Measurements from ENCODE around the gene PPP2R5C.

The PPP2R5C gene

DNA sequence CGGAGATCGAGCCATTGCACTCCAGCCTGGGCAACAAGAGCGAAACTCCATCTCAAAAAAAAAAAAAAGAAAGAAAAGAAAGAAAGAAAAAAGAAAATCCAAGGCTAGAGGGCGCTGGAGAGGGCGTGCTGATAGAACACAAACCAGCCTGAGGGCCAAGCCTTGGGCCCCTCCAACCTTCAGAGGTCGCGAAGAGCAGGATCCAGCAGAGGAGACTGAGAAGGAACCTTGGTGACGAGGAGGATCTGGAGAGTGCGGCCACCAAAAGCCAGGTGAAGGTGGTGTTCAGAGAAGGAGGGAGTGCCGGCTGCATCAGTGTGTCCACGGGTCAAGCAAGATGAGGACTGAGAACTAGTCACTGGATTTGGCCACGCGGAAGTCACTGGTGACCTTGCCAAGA is 198.7 kb downstream of the PPP2R5C start:
- H3K4me1 ChIP-seq = no peaks in the 10 kb centered on the region
- H3K9me3 ChIP-seq = no peaks in the 10 kb centered on the region
- no peaks in the 10 kb centered on the region for H3K27me3 ChIP-seq (ENCODE audit: low read depth)
- DNase-seq (ENCODE audit: low spot score in 2 of 2) = peak in 1 of 2 experiments; percentile 70
- no peak overlapping the region for H3K4me3 ChIP-seq
- no peaks in the 10 kb centered on the region for H3K36me3 ChIP-seq (replicated peaks)
- in situ Hi-C loops (cut with MboI; ENCODE audit: low sequenced_read_pairs) = loop anchor here (5.0 to 25.0 kb wide), 3 partner anchors 248 to 552 kb away; partner anchors contain the start of genes ANKRD9 and ZNF839

DNA sequence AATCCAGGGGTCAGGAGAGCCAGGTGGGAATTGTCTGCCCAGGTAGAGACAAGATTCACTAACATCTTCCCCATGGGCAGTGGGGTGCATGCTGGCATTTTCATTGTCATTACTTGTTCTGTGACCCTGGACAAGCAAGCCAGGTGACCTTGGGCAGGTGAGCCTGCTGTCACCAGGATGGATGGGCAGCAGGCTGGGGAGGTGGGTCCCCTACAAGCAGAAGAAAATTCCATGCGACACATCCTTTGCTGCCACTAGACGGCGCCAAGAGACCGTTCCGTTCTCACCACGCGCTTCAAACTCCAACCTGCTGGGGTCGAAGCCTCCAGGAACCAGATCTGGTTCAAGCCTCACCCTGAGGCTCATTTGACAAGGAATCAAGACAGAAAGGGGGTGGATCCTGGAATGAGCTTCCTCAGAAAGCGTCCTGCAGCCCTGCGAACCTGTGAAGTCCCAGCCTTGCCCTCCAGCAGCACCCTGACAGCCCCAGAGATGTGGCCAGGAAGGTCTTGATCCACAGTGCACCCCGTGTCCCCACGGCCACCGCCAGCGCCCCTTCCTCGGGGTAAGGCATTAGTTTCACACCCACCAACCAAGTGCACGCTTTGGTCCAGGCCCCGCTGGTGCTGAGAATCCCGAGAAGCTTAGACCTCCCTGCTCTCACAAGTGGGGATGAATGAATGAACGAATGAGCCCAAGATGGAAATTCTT is 199.7 kb downstream of the PPP2R5C start:
- H3K4me1 ChIP-seq = peaks cover 1% of the 10 kb centered on the region; the same call in 1 of the 2 replicates
- H3K36me3 ChIP-seq (replicated peaks) = no peaks in the 10 kb centered on the region
- in situ Hi-C loops (cut with MboI; ENCODE audit: low sequenced_read_pairs) = loop anchor here (5.0 to 25.0 kb wide), 3 partner anchors 249 to 551 kb away; partner anchors contain the start of genes ANKRD9 and ZNF839
- no peaks in the 10 kb centered on the region for H3K27me3 ChIP-seq (ENCODE audit: low read depth)
- peak; percentile 82 to 89 for DNase-seq (ENCODE audit: low spot score in 2 of 2)
- H3K4me3 ChIP-seq = no peak overlapping the region
- H3K9me3 ChIP-seq = no peaks in the 10 kb centered on the region

DNA sequence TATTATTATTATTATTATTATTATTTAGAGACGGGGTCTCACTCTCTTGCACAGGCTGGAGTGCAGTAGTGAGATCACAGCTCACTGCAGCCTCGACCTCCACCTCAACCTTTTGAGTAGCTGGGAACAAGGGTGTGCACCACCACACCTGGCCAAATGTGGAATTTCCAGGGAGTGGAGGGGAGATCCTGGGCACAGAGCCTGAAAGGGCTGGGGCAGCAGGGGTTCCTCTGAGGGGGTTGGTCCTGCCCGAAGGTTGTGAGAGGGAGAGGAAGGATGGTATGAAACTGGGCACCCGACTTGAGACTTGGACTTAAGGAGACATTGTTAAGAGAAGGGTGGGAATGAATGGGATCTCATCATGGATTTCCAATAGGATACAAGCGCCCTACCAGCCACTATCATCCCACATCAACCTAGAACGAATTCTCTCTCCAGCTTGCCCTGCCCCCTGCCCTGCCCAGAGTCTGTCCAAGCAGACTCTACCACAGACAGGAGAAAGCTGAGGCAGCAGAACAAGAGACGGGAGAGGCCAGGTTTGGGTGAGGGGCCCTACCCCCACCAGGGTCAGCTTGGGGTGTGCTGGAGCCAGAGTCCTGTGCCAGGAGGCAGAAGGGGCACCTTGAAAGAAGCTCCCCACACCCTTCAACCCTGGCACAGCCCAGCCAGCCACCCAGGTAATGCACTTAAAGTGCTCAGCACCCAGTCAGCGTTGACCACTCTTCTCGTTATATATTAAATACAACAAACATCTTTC is 200.4 kb downstream of the PPP2R5C start:
- Histone ChIP-seq H3K4me1 (peaks cover 9% of the 10 kb centered on the region; the same call in 1 of the 2 replicates), H3K27me3 (ENCODE audit: low read depth) (no peaks in the 10 kb centered on the region), H3K36me3 (replicated peaks) (no peaks in the 10 kb centered on the region), H3K4me3 (no peak overlapping the region), H3K9me3 (no peaks in the 10 kb centered on the region)
- no peak for DNase-seq (ENCODE audit: low spot score in 2 of 2)
- in situ Hi-C loops (cut with MboI; ENCODE audit: low sequenced_read_pairs) = loop anchor here (5.0 to 25.0 kb wide), 3 partner anchors 250 to 550 kb away; partner anchors contain the start of genes ANKRD9 and ZNF839

DNA sequence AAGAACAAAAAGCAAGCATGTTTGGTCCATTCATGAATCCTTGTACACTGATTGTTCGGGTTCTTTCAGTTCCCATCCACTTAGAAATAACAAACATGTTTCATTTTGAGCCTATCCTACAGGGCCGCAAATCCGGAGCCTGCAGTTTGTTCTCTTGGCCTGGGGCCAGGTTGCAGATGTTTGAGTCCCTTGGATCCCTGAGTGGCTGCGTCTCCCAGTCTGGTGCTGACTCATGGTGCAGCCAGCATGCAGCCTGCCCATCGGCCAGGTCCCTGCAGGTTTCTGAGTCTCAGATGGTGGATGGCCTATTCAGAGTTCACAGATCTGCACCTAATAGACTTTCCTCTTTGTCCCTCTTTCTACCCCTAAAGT is 201.0 kb downstream of the PPP2R5C start:
- in situ Hi-C loops (cut with MboI; ENCODE audit: low sequenced_read_pairs) = loop anchor here (5.0 to 25.0 kb wide), 3 partner anchors 250 to 550 kb away; partner anchors contain the start of genes ANKRD9 and ZNF839
- DNase-seq (ENCODE audit: low spot score in 2 of 2) = peak in 1 of 2 experiments; percentile 44
- H3K36me3 ChIP-seq (replicated peaks) = no peaks in the 10 kb centered on the region
- H3K4me3 ChIP-seq = no peak overlapping the region
- H3K4me1 ChIP-seq = peaks cover 10% of the 10 kb centered on the region; the same call in 1 of the 2 replicates
- no peaks in the 10 kb centered on the region for H3K27me3 ChIP-seq (ENCODE audit: low read depth)
- H3K9me3 ChIP-seq = no peaks in the 10 kb centered on the region

DNA sequence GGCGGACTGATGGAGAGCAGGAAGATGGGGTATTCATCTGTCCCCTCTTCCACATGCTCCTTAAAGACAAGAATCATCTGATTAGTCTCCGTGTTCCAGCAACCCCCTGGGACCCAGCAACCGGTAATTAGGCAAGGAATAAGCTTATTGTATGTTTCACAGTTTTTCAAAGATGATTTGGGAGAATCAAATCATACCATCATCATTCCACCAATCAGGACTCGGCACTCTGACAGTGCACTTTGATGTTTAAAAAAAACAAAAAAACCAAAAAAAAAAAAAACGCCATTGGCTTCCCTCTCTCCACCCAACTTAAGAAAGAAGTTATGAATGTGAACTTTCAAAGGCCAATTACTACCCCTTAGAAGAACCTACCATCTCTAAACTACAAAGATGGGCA is 201.5 kb downstream of the PPP2R5C start:
- H3K4me1 ChIP-seq = peaks cover 10% of the 10 kb centered on the region; the same call in 1 of the 2 replicates
- no peak overlapping the region for H3K4me3 ChIP-seq

DNA sequence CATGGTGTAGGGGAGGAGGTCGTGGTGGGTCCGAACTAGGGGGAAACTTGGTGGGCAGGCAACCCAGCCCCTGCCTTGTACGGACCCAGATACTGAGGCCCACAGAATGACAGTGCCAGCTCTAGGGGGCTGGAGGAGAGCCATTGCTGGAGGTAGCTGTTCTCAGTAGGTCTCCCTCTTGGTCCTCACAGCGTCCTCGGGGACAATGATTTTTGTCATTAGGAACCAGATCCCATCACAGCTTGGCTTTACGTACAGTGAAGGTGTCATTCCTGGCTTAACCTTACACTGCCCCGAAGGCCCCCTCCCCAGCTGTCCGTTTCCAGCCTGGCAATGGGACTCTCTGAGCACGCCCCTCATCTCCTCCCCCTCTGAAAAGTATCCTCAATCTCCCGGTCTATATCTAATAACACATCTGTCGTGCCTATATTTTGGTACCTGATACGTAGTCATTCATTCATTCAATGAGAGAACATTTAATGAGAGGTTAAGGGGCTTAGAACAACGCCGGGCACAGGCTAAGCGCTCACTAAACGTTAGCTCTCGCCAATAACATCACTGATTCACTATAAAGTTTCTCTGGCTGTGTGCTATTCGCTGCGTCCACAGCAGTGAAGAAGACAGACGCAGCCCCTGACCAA is 202.3 kb downstream of the PPP2R5C start:
- Histone ChIP-seq H3K4me3 (peak overlapping the region; percentile 98), H3K4me1 (peaks cover 10% of the 10 kb centered on the region; the same call in 1 of the 2 replicates), H3K36me3 (replicated peaks) (no peaks in the 10 kb centered on the region), H3K27me3 (ENCODE audit: low read depth) (no peaks in the 10 kb centered on the region), H3K9me3 (no peaks in the 10 kb centered on the region)
- no peak for DNase-seq (ENCODE audit: low spot score in 2 of 2)
- in situ Hi-C loops (cut with MboI; ENCODE audit: low sequenced_read_pairs) = loop anchor here (5.0 to 25.0 kb wide), 3 partner anchors 251 to 549 kb away; partner anchors contain the start of genes ANKRD9 and ZNF839

More for the DNA sequence above, 201.5 kb downstream of the PPP2R5C start:
- H3K27me3 ChIP-seq (ENCODE audit: low read depth) = no peaks in the 10 kb centered on the region
- in situ Hi-C loops (cut with MboI; ENCODE audit: low sequenced_read_pairs) = loop anchor here (5.0 to 25.0 kb wide), 3 partner anchors 251 to 549 kb away; partner anchors contain the start of genes ANKRD9 and ZNF839
- H3K36me3 ChIP-seq (replicated peaks) = no peaks in the 10 kb centered on the region
- DNase-seq (ENCODE audit: low spot score in 2 of 2) = no peak
- H3K9me3 ChIP-seq = no peaks in the 10 kb centered on the region

DNA sequence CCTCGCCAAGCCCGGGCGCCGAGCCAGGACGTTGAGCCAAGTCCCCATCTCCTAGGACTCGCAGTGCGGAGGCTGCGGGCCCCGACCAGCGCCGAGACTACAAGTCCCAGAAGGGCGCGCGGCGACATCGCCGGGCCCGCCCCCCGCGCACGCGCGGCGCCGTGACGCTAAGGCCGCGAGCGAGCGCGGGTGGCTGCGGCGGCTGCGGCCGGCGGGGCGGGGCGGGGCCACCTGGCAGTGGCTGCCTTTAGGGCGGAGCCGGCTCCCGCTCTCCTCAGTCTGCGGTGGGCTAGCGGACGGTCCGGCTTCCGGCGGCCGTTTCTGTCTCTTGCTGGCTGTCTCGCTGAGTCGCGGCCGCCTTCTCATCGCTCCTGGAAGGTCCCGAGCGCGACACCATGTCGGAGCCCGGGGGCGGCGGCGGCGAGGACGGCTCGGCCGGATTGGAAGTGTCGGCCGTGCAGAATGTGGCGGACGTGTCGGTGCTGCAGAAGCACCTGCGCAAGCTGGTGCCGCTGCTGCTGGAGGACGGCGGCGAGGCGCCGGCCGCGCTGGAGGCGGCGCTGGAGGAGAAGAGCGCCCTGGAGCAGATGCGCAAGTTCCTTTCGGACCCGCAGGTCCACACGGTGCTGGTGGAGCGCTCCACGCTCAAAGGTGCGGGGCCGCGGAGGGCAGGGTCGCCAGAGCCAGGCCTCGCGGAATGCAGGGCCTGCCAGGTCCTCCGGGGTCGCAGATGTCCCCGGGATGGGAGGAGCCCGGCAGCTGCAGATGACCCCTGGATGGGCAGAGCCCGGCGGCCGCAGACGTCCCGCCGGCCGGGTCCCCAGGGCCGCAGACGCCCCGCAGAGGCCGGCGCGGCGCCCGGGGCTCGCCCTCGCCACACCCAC is 203.0 kb downstream of the PPP2R5C start, which contains the start of gene DYNC1H1:
Gene DYNC1H1, plus strand, starts transcription at position 277 of the 884 bp plus-strand sequence. Its CDS starts 119 bp downstream, at position 396.
- Histone ChIP-seq H3K9me3 (no peaks in the 10 kb centered on the region), H3K4me1 (peaks cover 10% of the 10 kb centered on the region; the same call in 1 of the 2 replicates), H3K36me3 (replicated peaks) (peaks cover 4% of the 10 kb centered on the region; the same call in 1 of the 2 replicates), H3K4me3 (peak within 1 kb of the TSS; percentile 98), H3K27me3 (ENCODE audit: low read depth) (no peaks in the 10 kb centered on the region)
- in situ Hi-C loops (cut with MboI; ENCODE audit: low sequenced_read_pairs) = loop anchor here (5.0 to 25.0 kb wide), 3 partner anchors 252 to 548 kb away; partner anchors contain the start of genes ANKRD9 and ZNF839
- DNase-seq (ENCODE audit: low spot score in 2 of 2) = peak; percentile 87 to 93

DNA sequence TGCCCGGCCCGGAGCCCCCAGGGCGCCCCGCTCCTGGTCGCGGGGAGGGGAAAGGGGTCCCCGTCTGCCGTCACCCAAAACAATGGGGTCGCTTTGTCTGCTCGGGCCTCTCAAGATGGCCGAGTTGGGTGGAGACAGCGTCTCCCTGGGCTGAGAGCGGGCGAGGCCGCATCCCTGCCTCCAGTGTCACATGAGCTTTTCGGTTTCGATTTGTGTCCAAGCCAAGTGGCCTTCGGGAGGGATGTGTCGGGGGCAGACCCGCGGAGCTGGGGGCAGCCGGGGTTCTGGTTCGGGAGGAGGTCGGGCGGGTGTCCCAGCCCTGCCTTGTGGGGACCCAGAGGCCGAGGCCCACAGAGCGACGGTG is 203.7 kb downstream of the PPP2R5C start:
- DNase-seq (ENCODE audit: low spot score in 2 of 2) = peak in 1 of 2 experiments; percentile 69
- peaks cover 4% of the 10 kb centered on the region; the same call in 1 of the 2 replicates for H3K36me3 ChIP-seq (replicated peaks)
- in situ Hi-C loops (cut with MboI; ENCODE audit: low sequenced_read_pairs) = loop anchor here (25.0 kb wide), 1 partner anchor 547 kb away; the partner anchor contains the start of gene ANKRD9
- H3K4me3 ChIP-seq = peak overlapping the region; percentile 98
- H3K4me1 ChIP-seq = peaks cover 10% of the 10 kb centered on the region; the same call in 1 of the 2 replicates
- no peaks in the 10 kb centered on the region for H3K27me3 ChIP-seq (ENCODE audit: low read depth)
- no peaks in the 10 kb centered on the region for H3K9me3 ChIP-seq

DNA sequence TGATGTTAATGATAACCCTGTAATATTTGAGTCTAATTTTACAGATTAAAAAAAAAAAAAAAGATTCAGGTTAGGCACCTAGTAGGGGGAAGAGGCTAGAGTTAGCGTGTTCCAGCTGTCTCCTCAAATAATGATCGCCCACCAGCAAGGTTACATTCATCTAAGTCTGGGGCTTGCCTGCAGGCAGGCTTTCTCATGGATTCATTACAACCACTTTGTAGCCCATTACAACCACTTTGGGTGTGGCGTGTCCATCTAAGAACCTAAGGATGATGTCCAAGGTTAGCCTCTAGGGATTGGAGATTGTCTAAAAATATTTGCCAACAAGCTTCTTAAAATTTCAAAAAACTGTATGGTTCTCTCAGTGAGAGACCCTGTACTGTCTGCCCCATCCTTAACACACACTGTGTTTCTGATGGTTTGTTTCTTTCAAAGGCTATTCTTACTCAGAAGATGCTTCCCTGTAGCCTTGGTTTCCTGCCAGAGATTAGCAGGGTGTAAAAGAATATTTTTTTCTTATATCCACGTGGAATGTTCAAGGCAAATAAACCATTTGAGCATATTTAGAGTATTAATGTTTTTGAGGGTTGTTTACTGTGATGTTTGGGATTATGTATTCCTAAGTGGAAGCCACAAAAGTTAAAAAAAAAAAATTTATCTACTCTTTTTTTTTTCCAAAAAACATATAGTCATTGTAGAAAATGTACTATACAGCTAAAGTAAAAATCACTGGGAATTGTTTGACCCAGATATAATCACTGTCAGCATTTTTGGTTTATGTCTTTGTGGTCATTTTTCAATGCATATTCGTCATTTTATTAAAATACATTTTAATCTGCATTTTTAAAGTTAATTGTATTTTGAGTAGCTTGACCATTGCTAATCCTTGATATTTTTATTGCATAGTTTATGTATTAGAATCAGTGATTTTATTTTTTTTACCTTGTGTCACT is 204.5 kb downstream of the PPP2R5C start:
- H3K9me3 ChIP-seq = no peaks in the 10 kb centered on the region
- peaks cover 10% of the 10 kb centered on the region; the same call in 1 of the 2 replicates for H3K4me1 ChIP-seq
- no peaks in the 10 kb centered on the region for H3K27me3 ChIP-seq (ENCODE audit: low read depth)
- peak in 1 of 2 experiments; percentile 42 for DNase-seq (ENCODE audit: low spot score in 2 of 2)
- peak overlapping the region; percentile 98 for H3K4me3 ChIP-seq
- in situ Hi-C loops (cut with MboI; ENCODE audit: low sequenced_read_pairs) = loop anchor here (25.0 kb wide), 1 partner anchor 546 kb away; the partner anchor contains the start of gene ANKRD9
- H3K36me3 ChIP-seq (replicated peaks) = peaks cover 4% of the 10 kb centered on the region; the same call in 1 of the 2 replicates

DNA sequence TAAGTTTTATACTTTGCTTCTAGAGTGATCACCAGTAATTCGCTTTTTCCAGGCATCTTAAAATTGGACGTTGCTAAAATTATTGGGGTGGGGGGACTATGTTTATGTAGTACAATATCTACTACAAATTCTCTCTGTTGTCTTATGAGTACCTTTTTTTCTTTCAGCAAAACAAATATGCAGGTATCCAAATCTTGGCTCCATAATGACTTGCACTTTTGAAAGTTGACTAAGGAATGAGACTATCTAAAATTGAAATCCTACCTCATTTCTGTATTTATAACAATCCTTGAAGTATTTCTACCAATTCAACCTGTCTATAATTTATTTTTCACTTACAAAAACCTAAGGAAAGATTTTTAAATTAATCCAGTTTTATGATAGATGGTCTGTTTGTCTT is 205.2 kb downstream of the PPP2R5C start:
- H3K4me1 ChIP-seq = peaks cover 12% of the 10 kb centered on the region
- in situ Hi-C loops (cut with MboI; ENCODE audit: low sequenced_read_pairs) = loop anchor here (25.0 kb wide), 1 partner anchor 546 kb away; the partner anchor contains the start of gene ANKRD9
- no peak for DNase-seq (ENCODE audit: low spot score in 2 of 2)
- H3K36me3 ChIP-seq (replicated peaks) = peaks cover 4% of the 10 kb centered on the region; the same call in 1 of the 2 replicates
- H3K4me3 ChIP-seq = peak overlapping the region; percentile 98; the same call in 1 of the 2 replicates
- no peaks in the 10 kb centered on the region for H3K9me3 ChIP-seq
- H3K27me3 ChIP-seq (ENCODE audit: low read depth) = no peaks in the 10 kb centered on the region

DNA sequence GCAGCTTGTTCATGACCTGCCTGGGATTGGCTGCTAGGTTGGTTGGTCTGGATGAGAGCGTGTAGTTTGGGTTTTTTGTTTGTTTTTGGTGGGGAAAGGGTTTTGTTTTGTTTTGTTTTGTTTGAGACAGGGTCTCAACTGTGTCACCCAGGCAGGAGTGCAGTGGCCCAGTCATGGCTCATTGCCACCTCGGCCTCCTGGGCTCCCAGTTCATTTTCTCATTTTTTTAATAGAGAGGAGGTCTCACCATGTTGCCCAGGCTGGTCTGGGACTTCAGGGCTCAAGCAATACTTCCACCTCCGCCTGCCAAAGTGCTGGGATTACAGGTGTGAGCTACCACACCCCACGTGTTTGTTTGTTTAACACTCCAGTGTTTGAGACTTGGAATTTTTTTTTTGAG is 206.7 kb downstream of the PPP2R5C start:
- Histone ChIP-seq H3K4me1 (peaks cover 22% of the 10 kb centered on the region), H3K9me3 (no peaks in the 10 kb centered on the region), H3K4me3 (no peak overlapping the region), H3K27me3 (ENCODE audit: low read depth) (no peaks in the 10 kb centered on the region), H3K36me3 (replicated peaks) (peaks cover 4% of the 10 kb centered on the region; the same call in 1 of the 2 replicates)
- in situ Hi-C loops (cut with MboI; ENCODE audit: low sequenced_read_pairs) = loop anchor here (25.0 kb wide), 1 partner anchor 544 kb away; the partner anchor contains the start of gene ANKRD9
- DNase-seq (ENCODE audit: low spot score in 2 of 2) = no peak
